Inflammatory macrophage (primary cell): Measurements from ENCODE around the gene DPPA4.
"Not testable (repeated sequence)": the region's sequence is repeated elsewhere in the genome, so short reads cannot be mapped to it uniquely, and the experiment has no call there.

Experiments
- DNase-seq, 2 donors: peaks; one replicate each; pipeline ENCODE4 v3.0.0-alpha.2; 2020 to 2022
- total RNA-seq, 18 experiments: gene quantifications; one replicate each; lab custom pipeline; 2026; ENCODE audit warnings: mixed read lengths in 6 of 18, inconsistent platforms in 2 of 18; lab: John Stamatoyannopoulos, UW

Gene DPPA4, protein sequence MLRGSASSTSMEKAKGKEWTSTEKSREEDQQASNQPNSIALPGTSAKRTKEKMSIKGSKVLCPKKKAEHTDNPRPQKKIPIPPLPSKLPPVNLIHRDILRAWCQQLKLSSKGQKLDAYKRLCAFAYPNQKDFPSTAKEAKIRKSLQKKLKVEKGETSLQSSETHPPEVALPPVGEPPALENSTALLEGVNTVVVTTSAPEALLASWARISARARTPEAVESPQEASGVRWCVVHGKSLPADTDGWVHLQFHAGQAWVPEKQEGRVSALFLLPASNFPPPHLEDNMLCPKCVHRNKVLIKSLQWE
- total RNA-seq = 0 to 0.36 (median 0.03) reads per million in 18 experiments

- no peak for DNase-seq
Measured at GRCh38 chr3:109337393-109337792, at the start of gene DPPA4. Gene DPPA4, minus strand, starts transcription at chr3:109337546. Its CDS starts 29 bp downstream, at chr3:109337517.

- DNase-seq = no peak
Measured at GRCh38 chr3:109385442-109386318, 48.3 kb upstream of the DPPA4 start.

GRCh38 chr3:109384164-109384563 is 46.8 kb upstream of the DPPA4 start:
- DNase-seq = no peak

DNA sequence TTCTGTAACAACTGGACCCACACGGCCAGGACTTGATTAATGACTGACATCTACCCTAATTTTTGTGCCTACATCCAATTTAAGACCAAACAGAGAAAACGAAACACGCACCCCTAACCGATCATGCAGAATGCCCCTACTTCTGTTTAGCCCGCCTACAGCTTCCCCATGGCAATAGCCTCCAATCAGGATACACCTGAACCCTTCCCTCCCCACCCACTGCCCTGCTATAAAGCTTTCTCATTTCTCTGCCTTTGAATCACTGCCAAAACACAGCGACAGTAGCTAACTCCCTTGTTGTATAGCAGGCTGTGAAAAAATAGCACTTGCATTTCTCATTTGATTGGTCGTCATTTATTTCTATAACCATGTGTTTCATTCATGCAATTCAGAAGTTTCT is 45.2 kb upstream of the DPPA4 start:
- no peak for DNase-seq

DNA sequence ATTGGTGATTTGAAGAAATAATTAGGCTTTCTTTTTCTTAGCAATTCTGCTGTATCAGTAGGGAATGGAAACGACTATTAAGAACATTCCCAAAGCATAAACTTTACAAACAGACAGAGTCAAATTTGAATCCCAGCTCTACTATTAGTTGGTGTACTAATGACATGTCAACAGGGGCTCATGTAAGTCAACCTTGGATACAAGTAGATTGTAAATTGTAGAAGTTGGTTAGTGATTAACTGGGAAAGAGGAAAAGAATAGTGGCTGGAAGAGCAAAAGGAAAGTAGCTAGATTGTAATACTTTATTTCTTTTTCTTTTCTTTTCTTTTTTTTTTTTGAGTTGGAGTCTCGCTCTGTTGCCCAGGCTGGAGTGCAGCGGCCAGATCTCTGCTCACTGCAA is 38.6 kb upstream of the DPPA4 start:
- DNase-seq = no peak

GRCh38 chr3:109374434-109374833 is 37.1 kb upstream of the DPPA4 start:
- not testable (repeated sequence) for DNase-seq

DNA sequence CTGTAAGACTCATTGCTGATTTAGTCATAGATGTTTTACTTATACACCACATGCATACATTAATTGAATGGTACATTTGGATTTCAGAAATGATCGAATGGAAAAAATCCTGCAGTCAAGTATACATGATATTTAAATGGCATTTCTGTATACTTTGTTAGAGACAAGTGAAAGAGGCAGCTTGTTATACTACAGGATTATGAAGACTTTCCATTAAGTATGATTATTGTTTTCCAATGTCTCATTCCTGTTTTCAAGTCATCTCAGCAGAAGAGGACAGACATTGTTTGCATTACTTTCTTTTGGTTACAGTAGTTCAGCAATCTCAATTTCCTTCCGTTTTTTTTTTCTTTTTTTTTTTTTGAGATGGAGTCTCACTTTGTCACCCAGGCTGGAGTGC is 36.6 kb upstream of the DPPA4 start:
- no peak for DNase-seq

DNA sequence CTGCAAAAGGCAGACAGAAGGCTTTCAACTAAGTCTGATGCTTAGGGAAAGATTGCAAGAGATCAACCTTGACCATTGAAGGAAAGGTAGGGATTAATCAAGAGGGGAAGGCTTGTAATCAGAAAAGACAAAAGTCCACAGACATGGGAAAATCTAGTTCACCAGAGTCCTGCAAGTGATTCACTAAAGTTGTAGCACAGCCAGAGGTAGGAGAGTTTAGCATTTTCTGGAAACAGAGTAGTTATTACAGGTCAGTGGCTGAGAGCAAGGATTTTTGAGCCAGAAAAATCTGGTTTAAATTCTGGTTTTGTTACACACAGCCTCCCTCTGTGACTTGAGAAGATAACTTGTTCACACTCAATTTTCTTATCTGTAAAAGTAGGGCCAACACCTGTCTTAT is 35.3 kb upstream of the DPPA4 start:
- no peak for DNase-seq

DNA sequence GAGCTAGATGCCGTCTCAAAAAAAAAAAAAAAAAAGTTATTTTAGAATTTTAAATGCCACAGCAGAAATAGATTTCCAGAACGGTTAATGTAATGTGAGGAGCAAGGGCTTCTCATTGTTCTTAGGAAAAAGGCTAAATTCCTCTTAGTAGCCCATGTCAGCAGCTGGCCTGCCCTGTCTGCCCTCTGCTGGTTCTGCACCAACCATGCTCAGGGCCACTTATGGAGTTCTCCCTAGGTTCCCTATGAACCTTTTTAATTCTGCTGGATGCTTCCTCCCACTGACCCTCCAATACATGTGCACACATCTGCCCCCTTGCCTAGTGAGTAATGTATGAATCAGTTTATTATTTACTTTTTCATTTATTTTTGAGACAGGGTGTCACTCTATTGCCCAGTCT is 32.2 kb upstream of the DPPA4 start:
- peak in 1 of 2 donors; percentile 31 for DNase-seq

DNA sequence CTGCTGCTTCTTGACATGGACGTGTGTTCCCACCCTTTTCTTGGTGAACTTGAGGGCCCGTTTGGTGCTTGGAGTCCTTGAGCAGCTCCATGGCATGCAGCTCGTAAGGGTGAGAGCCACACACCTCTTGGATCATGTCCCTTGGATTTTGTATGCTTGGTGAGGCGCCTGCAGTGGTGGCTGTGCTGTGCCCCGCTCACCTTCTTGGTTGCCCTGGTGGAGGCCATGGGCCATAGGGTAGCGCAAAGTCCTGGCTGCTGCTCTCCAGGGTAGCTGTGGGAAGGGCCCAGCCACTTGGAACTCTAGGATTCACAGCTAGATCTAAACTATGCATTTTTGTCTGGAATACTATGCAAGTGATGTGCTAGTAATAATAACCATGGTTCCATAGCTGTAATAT is 26.7 kb upstream of the DPPA4 start:
- DNase-seq = no peak

GRCh38 chr3:109363634-109364033 is 26.3 kb upstream of the DPPA4 start:
- DNase-seq = no peak

DNA sequence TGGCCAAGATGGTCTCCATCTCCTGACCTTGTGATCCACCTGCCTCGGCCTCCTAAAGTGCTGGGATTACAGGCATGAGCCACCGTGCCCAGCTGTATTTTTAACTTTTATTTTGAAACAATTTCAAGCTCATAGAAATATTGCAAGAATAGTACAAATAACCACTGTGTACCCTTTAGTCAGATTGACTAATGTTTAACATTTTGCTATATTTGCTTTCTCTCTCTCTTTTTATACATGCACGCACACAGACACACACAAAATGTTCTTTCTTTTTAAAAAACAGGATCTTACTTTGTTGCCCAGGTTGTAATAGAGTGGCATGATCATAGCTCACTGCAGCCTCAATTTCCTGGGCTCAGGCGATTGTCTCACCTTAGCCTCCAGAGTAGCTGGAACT is 25.5 kb upstream of the DPPA4 start:
- no peak for DNase-seq

DNA sequence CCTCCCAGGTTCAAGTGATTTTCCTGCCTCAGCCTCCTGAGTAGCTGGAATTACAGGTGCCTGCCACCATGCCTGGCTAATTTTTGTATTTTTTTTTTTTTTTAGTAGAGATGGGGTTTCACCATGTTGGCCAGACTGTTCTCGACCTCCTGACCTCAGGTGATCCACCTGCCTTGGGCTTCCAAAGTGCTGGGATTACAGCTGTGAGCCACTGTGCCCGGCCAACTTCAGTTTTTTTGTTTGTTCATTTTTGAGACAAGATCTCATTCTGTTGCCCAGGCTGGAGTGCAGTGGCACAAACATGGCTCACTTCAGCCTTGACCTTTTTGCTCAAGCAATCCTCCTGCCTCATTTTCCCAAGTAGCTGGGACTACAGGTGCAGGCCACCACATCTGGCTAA is 21.5 kb upstream of the DPPA4 start:
- not testable (repeated sequence) for DNase-seq

- DNase-seq = no peak
Measured at GRCh38 chr3:109356442-109357155, 19.3 kb upstream of the DPPA4 start.

DNA sequence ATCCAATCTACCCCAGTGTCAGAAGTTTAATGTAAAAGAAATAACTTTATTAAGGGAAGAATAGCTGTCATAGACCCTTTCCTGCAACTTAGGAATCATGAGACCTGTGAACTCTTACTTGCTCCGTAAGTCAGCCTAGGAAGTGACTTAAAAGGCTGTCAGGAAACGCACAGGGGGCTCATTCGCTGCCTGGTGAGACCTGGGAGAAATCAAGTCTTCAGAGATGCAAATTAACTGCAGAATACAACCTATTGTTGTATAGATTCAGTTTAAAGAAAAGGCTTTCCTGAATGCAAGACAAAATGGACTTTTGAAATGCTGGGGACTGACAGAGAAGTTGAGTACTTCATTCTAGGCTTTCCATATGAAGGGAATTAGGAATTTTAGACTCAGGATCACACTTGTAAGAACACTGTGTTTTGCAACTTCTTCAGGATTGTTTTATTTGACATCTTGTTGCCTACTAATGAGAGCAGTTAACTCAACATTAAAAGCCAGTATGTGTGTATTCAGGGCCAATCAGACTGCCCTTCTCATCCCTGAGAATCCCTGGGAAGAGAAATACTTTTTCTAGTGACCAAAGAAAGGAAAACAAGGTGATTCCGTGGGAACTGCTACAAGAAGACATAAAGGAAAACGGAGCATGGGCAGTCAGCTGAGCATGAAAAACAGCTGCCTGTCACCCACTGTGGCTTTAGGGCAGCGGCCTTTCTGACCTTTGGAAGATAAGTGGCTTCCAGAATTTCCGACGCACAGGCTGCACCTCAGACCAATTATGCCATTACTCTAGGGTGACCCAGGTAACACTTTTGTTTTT is 18.5 kb upstream of the DPPA4 start:
- DNase-seq = no peak

DNA sequence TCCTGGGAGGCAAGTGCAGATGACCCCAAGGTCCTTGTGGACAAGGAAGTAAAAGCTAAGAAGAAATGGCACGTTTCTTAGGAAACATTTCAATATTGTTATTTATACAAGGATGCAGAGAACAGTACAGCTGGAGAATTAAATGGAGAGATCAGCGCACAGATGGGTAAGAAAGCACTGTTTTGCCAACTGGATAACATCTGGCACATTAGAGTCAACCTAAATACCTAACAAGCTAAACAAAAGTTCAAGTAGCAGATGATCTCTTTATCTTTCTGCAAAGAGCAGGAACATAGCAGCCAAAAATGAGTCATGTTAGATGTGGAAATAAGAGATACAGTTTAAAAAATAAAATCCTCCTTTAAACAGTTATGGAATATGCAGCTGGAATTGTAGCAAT is 15.7 kb upstream of the DPPA4 start:
- DNase-seq = no peak

GRCh38 chr3:109351231-109351630 is 13.9 kb upstream of the DPPA4 start:
- no peak for DNase-seq

- DNase-seq = no peak
Measured at GRCh38 chr3:109346770-109347295, 9.5 kb upstream of the DPPA4 start.

- DNase-seq = no peak
Measured at GRCh38 chr3:109346099-109346498, 8.8 kb upstream of the DPPA4 start.

- DNase-seq = no peak
Measured at GRCh38 chr3:109339714-109340648, 2.6 kb upstream of the DPPA4 start.

DNA sequence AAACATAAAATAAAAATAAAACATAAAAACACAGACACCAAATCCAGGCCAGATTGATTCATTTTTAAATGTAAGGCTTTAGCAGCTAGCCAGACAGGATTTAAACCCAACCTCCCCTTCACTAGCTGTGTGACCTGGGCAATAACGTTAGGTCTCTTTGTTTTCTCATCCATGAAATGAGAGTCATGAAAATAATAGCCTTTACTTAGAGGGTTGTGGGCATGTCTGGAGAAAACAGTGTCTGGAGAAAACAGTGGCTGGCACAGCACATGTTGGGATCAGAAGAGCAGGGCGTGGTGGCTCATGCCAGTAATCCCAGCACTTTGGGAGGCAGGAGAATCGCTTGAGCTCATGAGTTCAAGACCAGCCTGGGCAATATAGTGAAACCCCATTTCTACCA is 1.9 kb upstream of the DPPA4 start:
- DNase-seq = no peak
